ENCODE data around the gene CDC25A.

CDC25A gene

GRCh38 chr3:48194446-48195071, 6.3 kb upstream of the CDC25A start:
- peak; percentile 65 to 79 for DNase-seq

GRCh38 chr3:48190911-48191310, 2.7 kb upstream of the CDC25A start:
- no peak for DNase-seq

GRCh38 chr3:48189321-48189720, 1.1 kb upstream of the CDC25A start:
- no peak for DNase-seq

GRCh38 chr3:48187579-48188265, 495 bp downstream of the CDC25A start:
- peak in 1 of 2 experiments; percentile 51 for DNase-seq

- DNase-seq = no peak
Measured at GRCh38 chr3:48187301-48187578, 977 bp downstream of the CDC25A start.

GRCh38 chr3:48186631-48187300, 1.5 kb downstream of the CDC25A start:
- DNase-seq = no peak

- no peak for DNase-seq
Measured at GRCh38 chr3:48185129-48185528, 3.1 kb downstream of the CDC25A start.

GRCh38 chr3:48184299-48184698, 3.9 kb downstream of the CDC25A start:
- DNase-seq = no peak

GRCh38 chr3:48180531-48181253, 7.5 kb downstream of the CDC25A start:
- DNase-seq = no peak

GRCh38 chr3:48180021-48180420, 8.2 kb downstream of the CDC25A start:
- DNase-seq = no peak

GRCh38 chr3:48178072-48178471, 10.1 kb downstream of the CDC25A start:
- DNase-seq = no peak

GRCh38 chr3:48157950-48158376, 30.3 kb downstream of the CDC25A start:
- DNase-seq = peak in 1 of 2 experiments; percentile 68

GRCh38 chr3:48157202-48157840, 30.9 kb downstream of the CDC25A start:
- DNase-seq = no peak

GRCh38 chr3:48156163-48156562, 32.1 kb downstream of the CDC25A start:
- no peak for DNase-seq

GRCh38 chr3:48155122-48155521, 33.1 kb downstream of the CDC25A start:
- DNase-seq = no peak

GRCh38 chr3:48151807-48152427, 36.3 kb downstream of the CDC25A start:
- DNase-seq = no peak

GRCh38 chr3:48151058-48151806, 37.0 kb downstream of the CDC25A start:
- DNase-seq = peak; percentile 66 to 88

- no peak for DNase-seq
Measured at GRCh38 chr3:48143992-48144391, 44.2 kb downstream of the CDC25A start.

GRCh38 chr3:48143567-48143966, 44.6 kb downstream of the CDC25A start:
- no peak for DNase-seq

GRCh38 chr3:48142316-48142870, 45.8 kb downstream of the CDC25A start:
- no peak for DNase-seq

- no peak for DNase-seq
Measured at GRCh38 chr3:48141604-48142137, 46.5 kb downstream of the CDC25A start.
